ENCODE results near the gene TRIO.

The TRIO gene

DNA sequence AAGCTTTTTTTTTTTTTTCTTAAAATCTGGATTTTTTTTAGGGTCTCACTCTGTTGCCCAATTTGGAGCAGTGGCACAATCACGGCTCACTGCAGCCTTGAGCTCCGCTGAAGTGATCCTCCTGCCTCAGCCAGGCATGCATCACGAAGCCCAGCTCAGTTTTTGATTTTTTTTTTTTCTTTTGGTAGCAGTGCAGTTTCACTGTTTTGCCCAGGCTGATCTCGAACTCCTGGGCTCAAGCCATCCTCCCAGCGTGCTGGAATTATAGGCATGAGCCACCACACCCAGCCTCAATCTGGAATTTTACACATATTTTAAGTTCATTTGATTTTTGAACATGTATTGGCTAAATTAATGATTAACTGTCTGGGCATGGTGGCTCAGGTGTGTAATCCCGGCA is 36.3 kb downstream of the TRIO start:
- Histone ChIP-seq H4K20me1 (peaks cover 68 to 100% (median 100%) of the 10 kb centered on the region in 11 experiments), H3K36me3 (0 out of 22 replicates have a peak, but pooled peaks cover 0 to 4% (median 0%) of the 10 kb centered on the region in 11 experiments), H3K4me3 (no peak overlapping the region), H3K9me3 (replicated peaks in 1 of 11) (no peaks in the 10 kb centered on the region), H3K9ac (no peak overlapping the region), H3K4me1 (peaks cover 28 to 64% (median 47%) of the 10 kb centered on the region in 10 experiments), H3K27ac (no peak overlapping the region), H3K4me2 (peak overlapping the region in 2 of 11 experiments; percentile 10 to 13; a peak in 2 of 22 replicates), H3K27me3 (no peaks in the 10 kb centered on the region)
- no peak for TF ChIP-seq Cebpa-rat (IDR thresholded peaks at IDR 0.05)

DNA sequence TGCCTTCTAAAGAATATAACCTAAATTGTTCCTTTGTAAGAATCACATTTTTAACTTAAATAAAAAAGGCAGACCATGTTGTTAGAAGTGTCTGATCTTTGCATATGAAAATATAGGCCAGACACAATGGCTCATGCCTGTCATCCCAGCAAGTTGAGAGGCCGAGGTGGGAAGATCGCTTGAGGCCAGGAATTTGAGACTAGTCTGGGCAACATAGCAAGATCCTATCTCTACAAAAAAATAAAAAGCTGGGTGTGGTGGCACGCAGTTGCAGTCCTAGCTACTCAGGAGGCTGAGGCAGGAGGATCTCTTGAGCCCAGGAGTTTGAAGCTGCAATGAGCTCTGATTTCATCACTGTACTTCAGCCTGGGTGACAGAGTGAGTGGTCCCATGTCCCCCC is 37.3 kb downstream of the TRIO start:
- Histone ChIP-seq H3K9me3 (replicated peaks in 1 of 11) (no peaks in the 10 kb centered on the region), H3K4me3 (no peak overlapping the region), H4K20me1 (peaks cover 77 to 100% (median 100%) of the 10 kb centered on the region in 11 experiments), H3K27ac (no peak overlapping the region), H3K36me3 (0 out of 22 replicates have a peak, but pooled peaks cover 0 to 6% (median 0%) of the 10 kb centered on the region in 11 experiments), H3K4me2 (no peak overlapping the region), H3K4me1 (peaks cover 35 to 64% (median 49%) of the 10 kb centered on the region in 10 experiments), H3K9ac (no peak overlapping the region), H3K27me3 (no peaks in the 10 kb centered on the region)
- no peak for TF ChIP-seq Cebpa-rat (IDR thresholded peaks at IDR 0.05)

DNA sequence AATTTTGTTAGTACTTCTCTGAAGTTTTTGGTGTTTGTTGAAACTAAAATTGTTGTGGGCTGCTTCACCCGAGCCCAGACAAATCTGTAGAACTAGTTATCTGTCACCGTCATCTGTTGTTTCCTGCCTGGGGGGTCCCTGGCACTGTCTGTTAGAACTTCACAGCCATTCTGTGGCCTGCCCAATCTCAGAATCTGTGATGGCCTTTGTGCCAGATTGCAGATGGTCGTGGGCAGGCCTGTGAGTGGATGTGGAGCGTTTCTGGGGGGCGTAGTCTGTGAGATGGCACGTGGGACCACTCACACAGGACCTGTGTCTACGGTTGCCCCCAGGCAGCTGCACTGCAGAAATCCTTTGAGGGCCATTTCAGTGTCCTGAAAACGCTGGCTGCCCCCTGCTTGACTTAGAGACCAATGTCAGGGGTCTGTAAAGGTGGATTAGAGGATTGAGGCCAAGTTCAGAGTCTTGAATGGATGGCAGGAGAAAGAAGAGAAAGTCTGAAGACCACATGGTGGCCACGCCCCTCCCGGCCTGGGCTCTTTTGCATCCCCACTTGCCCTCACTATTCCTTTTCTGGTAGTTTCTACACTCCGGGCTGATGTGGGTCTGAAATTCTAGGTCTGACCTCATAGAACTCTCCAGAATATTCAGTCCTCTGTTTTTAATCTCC is 38.3 kb downstream of the TRIO start:
- Histone ChIP-seq H3K9me3 (replicated peaks in 1 of 11) (no peaks in the 10 kb centered on the region), H3K4me1 (peaks cover 44 to 69% (median 56%) of the 10 kb centered on the region in 10 experiments), H3K4me2 (peak overlapping the region in 10 of 11 experiments; percentile 4 to 41 (median 20); a peak in 15 of 22 replicates), H3K27ac (peak overlapping the region in 4 of 11 experiments; percentile 3 to 36 (median 6); a peak in 2 of 22 replicates), H3K9ac (no peak overlapping the region), H3K4me3 (no peak overlapping the region), H4K20me1 (peaks cover 84 to 100% (median 100%) of the 10 kb centered on the region in 11 experiments), H3K27me3 (no peaks in the 10 kb centered on the region), H3K36me3 (0 out of 22 replicates have a peak, but pooled peaks cover 0 to 6% (median 0%) of the 10 kb centered on the region in 11 experiments)
- no peak for TF ChIP-seq Cebpa-rat (IDR thresholded peaks at IDR 0.05)

GRCh38 chr5:14182761-14183160 is 39.6 kb downstream of the TRIO start:
- no peaks in the 10 kb centered on the region for H3K27me3 ChIP-seq
- H3K27ac ChIP-seq: no peak overlapping the region
- no peak overlapping the region for H3K4me3 ChIP-seq
- peak overlapping the region in 1 of 11 experiments; percentile 7; a peak in 1 of 22 replicates for H3K9ac ChIP-seq
- no peak for TF ChIP-seq Cebpa-rat (IDR thresholded peaks at IDR 0.05)
- H4K20me1 ChIP-seq: peaks cover 84 to 100% (median 100%) of the 10 kb centered on the region in 11 experiments
- H3K36me3 ChIP-seq: 0 out of 22 replicates have a peak, but pooled peaks cover 0 to 6% (median 0%) of the 10 kb centered on the region in 11 experiments
- H3K4me1 ChIP-seq: peaks cover 51 to 73% (median 62%) of the 10 kb centered on the region in 10 experiments
- no peaks in the 10 kb centered on the region for H3K9me3 ChIP-seq (replicated peaks in 1 of 11)
- peak overlapping the region in 6 of 11 experiments; percentile 3 to 49 (median 19); a peak in 8 of 22 replicates for H3K4me2 ChIP-seq

DNA sequence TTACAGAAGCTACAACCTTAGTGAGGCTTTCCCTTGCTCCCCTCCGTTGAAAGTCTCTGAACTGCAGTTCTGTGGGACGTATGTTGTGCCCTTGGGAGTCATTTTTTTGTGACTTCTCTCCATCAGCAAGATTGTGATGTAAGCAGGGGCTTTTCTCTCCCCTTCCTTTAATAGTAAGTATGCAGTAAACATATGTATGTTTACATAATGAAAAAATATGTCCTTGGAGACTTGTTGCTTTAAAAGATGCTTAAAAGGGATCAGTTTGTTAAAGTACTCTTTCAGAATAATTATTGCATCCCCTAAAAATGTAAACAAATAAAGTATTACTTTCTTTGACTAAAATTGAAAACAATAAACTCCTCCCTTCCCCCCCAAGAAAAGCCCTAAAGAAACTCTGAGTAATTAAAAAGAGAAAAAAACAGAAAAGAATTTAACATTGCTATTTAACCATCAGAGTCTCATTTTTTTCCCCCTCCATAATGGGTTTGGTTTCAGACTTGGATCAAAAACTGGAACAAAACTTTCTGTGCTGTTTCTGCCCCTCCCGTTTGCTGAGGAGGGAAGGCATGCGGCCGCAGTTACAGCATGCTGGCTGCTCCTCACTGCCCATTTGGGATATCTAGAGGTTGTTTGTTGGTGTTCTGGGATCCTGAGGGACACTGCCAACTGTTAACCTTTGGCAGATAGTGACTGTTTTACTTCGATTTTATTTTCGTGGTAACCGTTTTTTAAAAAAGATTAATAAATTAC is 40.2 kb downstream of the TRIO start:
- no peak for TF ChIP-seq Cebpa-rat (IDR thresholded peaks at IDR 0.05)
- no peak overlapping the region for H3K27ac ChIP-seq
- no peaks in the 10 kb centered on the region for H3K27me3 ChIP-seq
- H3K9me3 ChIP-seq (replicated peaks in 1 of 11): no peaks in the 10 kb centered on the region
- peaks cover 47 to 69% (median 59%) of the 10 kb centered on the region in 10 experiments for H3K4me1 ChIP-seq
- H3K36me3 ChIP-seq: 0 out of 22 replicates have a peak, but pooled peaks cover 0 to 6% (median 0%) of the 10 kb centered on the region in 11 experiments
- peaks cover 86 to 100% (median 100%) of the 10 kb centered on the region in 11 experiments for H4K20me1 ChIP-seq
- no peak overlapping the region for H3K4me3 ChIP-seq
- peak overlapping the region in 7 of 11 experiments; percentile 3 to 49 (median 25); a peak in 7 of 22 replicates for H3K4me2 ChIP-seq
- H3K9ac ChIP-seq: peak overlapping the region in 1 of 11 experiments; percentile 7; a peak in 1 of 22 replicates

DNA sequence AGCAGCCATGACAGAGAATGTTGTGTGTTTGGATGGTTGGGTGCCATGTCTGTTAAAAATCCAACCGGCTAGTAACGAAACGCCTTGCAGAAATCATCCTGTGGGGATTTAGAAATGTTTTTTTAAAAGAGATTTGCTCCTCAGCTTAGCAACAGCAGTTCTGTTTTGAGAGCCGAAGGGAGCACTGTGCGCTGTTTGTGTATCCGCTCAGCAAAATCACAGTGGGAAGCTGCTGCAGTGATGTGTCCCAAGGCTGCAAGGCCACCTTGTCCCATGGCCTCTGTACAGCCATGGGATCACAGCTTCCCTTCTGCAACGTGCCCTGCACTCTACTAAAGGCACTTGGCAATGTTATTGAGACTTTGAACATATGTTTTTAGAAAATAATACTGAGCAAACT is 40.9 kb downstream of the TRIO start:
- Histone ChIP-seq H4K20me1 (peaks cover 87 to 100% (median 100%) of the 10 kb centered on the region in 11 experiments), H3K4me2 (peak overlapping the region in 1 of 11 experiments; percentile 28; a peak in 1 of 22 replicates), H3K27me3 (no peaks in the 10 kb centered on the region)

GRCh38 chr5:14184725-14185124 is 41.6 kb downstream of the TRIO start:
- Histone ChIP-seq H3K4me2 (peak overlapping the region in 3 of 11 experiments; percentile 6 to 43 (median 18); a peak in 3 of 22 replicates), H4K20me1 (peaks cover 88 to 100% (median 100%) of the 10 kb centered on the region in 11 experiments), H3K4me1 (peaks cover 41 to 65% (median 53%) of the 10 kb centered on the region in 10 experiments), H3K27ac (no peak overlapping the region), H3K9ac (no peak overlapping the region), H3K9me3 (replicated peaks in 1 of 11) (no peaks in the 10 kb centered on the region), H3K4me3 (no peak overlapping the region), H3K27me3 (no peaks in the 10 kb centered on the region), H3K36me3 (0 out of 22 replicates have a peak, but pooled peaks cover 0 to 6% (median 0%) of the 10 kb centered on the region in 11 experiments)
- TF ChIP-seq Cebpa-rat (IDR thresholded peaks at IDR 0.05): no peak

More for the DNA sequence above, 40.9 kb downstream of the TRIO start:
- no peak overlapping the region for H3K9ac ChIP-seq
- H3K9me3 ChIP-seq (replicated peaks in 1 of 11): no peaks in the 10 kb centered on the region
- 0 out of 22 replicates have a peak overlapping the region, but pooled peaks of 1 of the 11 experiments have one; percentile 10 for H3K27ac ChIP-seq
- peaks cover 46 to 69% (median 54%) of the 10 kb centered on the region in 10 experiments for H3K4me1 ChIP-seq
- H3K36me3 ChIP-seq: 0 out of 22 replicates have a peak, but pooled peaks cover 0 to 6% (median 0%) of the 10 kb centered on the region in 11 experiments
- TF ChIP-seq Cebpa-rat (IDR thresholded peaks at IDR 0.05): no peak
- H3K4me3 ChIP-seq: no peak overlapping the region

- Histone ChIP-seq H3K4me3 (no peak overlapping the region), H4K20me1 (peaks cover 90 to 100% (median 100%) of the 10 kb centered on the region in 11 experiments), H3K27ac (peak overlapping the region in 1 of 11 experiments; percentile 0; a peak in 2 of 22 replicates), H3K4me2 (peak overlapping the region in 9 of 11 experiments; percentile 2 to 52 (median 39); a peak in 12 of 22 replicates), H3K9ac (no peak overlapping the region), H3K27me3 (no peaks in the 10 kb centered on the region), H3K9me3 (replicated peaks in 1 of 11) (no peaks in the 10 kb centered on the region), H3K4me1 (peaks cover 41 to 72% (median 57%) of the 10 kb centered on the region in 10 experiments), H3K36me3 (0 out of 22 replicates have a peak, but pooled peaks cover 0 to 6% (median 0%) of the 10 kb centered on the region in 11 experiments)
- TF ChIP-seq Cebpa-rat (IDR thresholded peaks at IDR 0.05): no peak
These were observed 42.4 kb downstream of the TRIO start for GRCh38 chr5:14185326-14186058.

All from BLaER1 treated with 17β-estradiol and CSF1 and Interleukin-3, amounts not matched to agents 10 nM and 100 nM (cell line).